Astrocyte of the cerebellum (primary cell): ENCODE measurements around the gene OSR1.

ENCODE experiments used
- DNase-seq: peaks from one replicate; pipeline ENCODE4 v3.0.0-alpha.2; 2011; ENCODE audit warnings: low read depth
- H3K4me3 ChIP-seq: 2 replicates; pipeline ENCODE4 v1.5.1; 2011; ENCODE audit warnings: mild to moderate bottlenecking, low read depth, low read length, moderate library complexity
- CTCF ChIP-seq: IDR thresholded peaks from 2 replicates; pipeline ENCODE4 v1.5.1; 2012; ENCODE audit warnings: low read length, low read depth, moderate library complexity, mild to moderate bottlenecking; ENCODE audit errors: missing control alignments
- in situ Hi-C: cut with HindIII; loops from 2 replicates; pipeline ENCODE4 v1.10.0; 2017; ENCODE audit warnings: low sequenced_read_pairs

The OSR1 gene

GRCh38 chr2:19360266-19360965 is 2.0 kb upstream of the OSR1 start:
- H3K4me3 ChIP-seq, result no peak overlapping the region
- TF ChIP-seq CTCF, result no peak
- DNase-seq, result no peak
- in situ Hi-C loops, result loop anchor here (5.0 to 25.0 kb wide), 4 partner anchors 302 to 843 kb away; no protein-coding TSS in a partner anchor

GRCh38 chr2:19359456-19359855 is 1.0 kb upstream of the OSR1 start:
- H3K4me3 ChIP-seq, result no peak overlapping the region
- no peak for DNase-seq
- in situ Hi-C loops, result loop anchor here (25.0 kb wide), 3 partner anchors 303 to 622 kb away; no protein-coding TSS in a partner anchor
- TF ChIP-seq CTCF, result no peak

GRCh38 chr2:19359021-19359357 is 566 bp upstream of the OSR1 start:
- no peak for DNase-seq
- TF ChIP-seq CTCF, result no peak
- peak overlapping the region; percentile 65 for H3K4me3 ChIP-seq
- in situ Hi-C loops, result loop anchor here (25.0 kb wide), 3 partner anchors 303 to 622 kb away; no protein-coding TSS in a partner anchor

GRCh38 chr2:19357402-19358241 is 801 bp downstream of the OSR1 start:
- H3K4me3 ChIP-seq, result peak overlapping the region; percentile 65
- DNase-seq, result no peak
- in situ Hi-C loops, result loop anchor here (25.0 kb wide), 3 partner anchors 305 to 620 kb away; no protein-coding TSS in a partner anchor
- no peak for TF ChIP-seq CTCF

GRCh38 chr2:19356545-19357401 is 1.6 kb downstream of the OSR1 start:
- no peak for DNase-seq
- in situ Hi-C loops, result loop anchor here (25.0 kb wide), 3 partner anchors 306 to 619 kb away; no protein-coding TSS in a partner anchor
- H3K4me3 ChIP-seq, result peak overlapping the region; percentile 65
- no peak for TF ChIP-seq CTCF
